AG10803 (cell line): ENCODE results near the gene AFG1L.
"Not testable (repeated sequence)": the region's sequence is repeated elsewhere in the genome, so short reads cannot be mapped to it uniquely, and the experiment has no call there.

Experiments used
- DNase-seq: peaks from one replicate; pipeline ENCODE4 v3.0.0; 2010; ENCODE audit warnings: low read depth
- H3K4me3 ChIP-seq: 2 replicates; pipeline ENCODE4 v1.5.1; 2011; ENCODE audit warnings: mild to moderate bottlenecking, low read length, control low read depth
- CTCF ChIP-seq: conservative IDR thresholded peaks from 2 replicates; pipeline ENCODE4 v1.5.1; 2011; ENCODE audit warnings: mild to moderate bottlenecking, low read length, control low read depth, inconsistent platforms

Gene AFG1L

GRCh38 chr6:108438918-108439317 is 144.1 kb downstream of the AFG1L start:
- DNase-seq = peak; percentile 69
- H3K4me3 ChIP-seq = no peak overlapping the region
- no peak for TF ChIP-seq CTCF

DNA sequence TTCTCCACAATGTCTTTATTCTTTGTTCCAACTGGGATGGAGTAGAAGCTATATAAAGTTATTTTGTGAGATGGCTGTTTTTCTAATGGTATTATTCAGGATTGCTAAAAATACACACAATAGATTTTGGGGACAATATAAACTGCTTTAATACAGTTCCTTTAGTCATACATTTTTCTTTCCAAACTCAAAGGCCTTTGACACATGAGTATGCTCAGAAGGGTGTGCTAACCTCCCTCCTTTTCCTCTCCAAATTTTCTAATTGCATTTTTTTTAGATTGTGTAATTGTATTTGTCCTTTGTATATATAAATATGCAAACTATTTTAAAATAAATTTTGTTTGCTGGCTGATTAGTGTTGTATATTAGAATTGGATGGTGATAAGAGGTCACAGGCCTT is 146.3 kb downstream of the AFG1L start:
- DNase-seq = peak; percentile 25
- no peak overlapping the region for H3K4me3 ChIP-seq
- TF ChIP-seq CTCF = no peak

DNA sequence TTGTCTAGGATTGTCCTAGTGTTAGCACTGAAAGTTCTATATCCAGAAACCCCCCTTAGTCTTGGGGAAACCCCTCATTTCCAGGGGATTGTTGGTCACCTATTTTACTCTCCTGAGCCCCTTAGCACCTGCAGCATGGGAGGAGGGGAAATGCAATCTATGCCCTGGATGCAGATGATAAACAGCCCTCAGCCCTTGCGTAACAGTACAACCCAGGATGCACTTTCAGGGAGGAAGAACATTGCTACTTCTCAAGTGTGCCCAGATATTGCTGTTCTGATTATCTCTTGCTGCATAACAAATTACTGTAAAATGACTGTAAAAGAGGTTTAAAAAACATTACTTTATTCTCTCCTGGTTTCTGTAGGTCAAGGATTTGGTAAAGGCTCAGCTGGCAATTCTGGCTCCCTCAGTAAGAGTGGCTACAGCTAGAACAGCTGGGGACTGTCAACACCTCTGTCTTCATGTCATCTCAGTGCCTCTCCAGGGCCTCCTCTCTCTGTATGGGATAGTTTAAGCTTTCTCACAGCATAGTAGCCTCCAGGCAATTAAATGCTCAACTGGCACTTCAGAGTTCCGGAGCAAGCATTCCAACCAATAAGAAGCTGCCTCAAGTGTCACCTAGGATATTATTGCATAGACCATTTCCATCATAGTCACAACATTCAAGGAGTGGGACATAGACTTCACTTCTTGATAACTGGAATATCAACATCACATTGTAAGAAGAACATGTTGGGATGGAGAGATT is 148.1 kb downstream of the AFG1L start:
- DNase-seq = no peak

GRCh38 chr6:108446629-108447150 is 151.8 kb downstream of the AFG1L start:
- peak; percentile 29 for DNase-seq
- no peak for TF ChIP-seq CTCF
- H3K4me3 ChIP-seq = no peak overlapping the region

More for the DNA sequence above, 148.1 kb downstream of the AFG1L start:
- H3K4me3 ChIP-seq = no peak overlapping the region
- TF ChIP-seq CTCF = no peak

DNA sequence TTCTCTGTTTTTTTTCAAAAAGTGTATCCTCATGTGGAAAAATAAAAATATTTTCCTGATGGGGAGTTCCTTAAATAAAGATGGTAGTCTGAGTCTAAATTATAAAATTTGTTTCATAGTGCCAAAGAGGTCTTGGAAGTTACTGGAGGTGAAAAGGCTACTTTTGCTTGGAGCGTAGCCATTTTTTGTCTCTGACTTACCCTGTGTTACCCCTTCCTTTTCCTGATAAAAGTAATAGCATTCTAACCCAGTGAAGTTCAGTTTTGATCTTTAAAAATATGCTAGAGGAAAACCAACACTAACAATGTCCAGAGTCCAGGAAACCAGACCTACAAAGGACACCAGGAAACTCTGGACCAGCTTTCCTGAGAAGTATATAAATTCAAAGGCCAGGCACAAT is 153.6 kb downstream of the AFG1L start:
- TF ChIP-seq CTCF = no peak
- no peak overlapping the region for H3K4me3 ChIP-seq
- DNase-seq = no peak

DNA sequence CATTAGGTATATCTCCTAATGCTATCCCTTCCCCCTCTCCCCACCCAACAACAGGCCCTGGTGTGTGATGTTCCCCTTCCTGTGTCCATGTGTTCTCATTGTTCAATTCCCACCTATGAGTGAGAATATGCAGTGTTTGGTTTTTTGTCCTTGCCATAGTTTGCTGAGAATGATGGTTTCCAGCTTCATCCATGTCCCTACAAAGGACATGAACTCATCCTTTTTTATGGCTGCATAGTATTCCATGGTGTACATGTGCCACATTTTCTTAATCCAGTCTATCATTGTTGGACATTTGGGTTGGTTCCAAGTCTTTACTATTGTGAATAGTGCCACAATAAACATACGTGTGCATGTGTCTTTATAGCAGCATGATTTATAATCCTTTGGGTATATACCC is 154.9 kb downstream of the AFG1L start:
- not testable (repeated sequence) for H3K4me3 ChIP-seq, DNase-seq

- DNase-seq = no peak
- TF ChIP-seq CTCF = no peak
- H3K4me3 ChIP-seq = no peak overlapping the region
Observed at GRCh38 chr6:108451816-108452215, 157.0 kb downstream of the AFG1L start.
